GM12892 (cell line): Measurements from ENCODE around the gene TTLL8.

ENCODE experiments used
- POLR2A ChIP-seq: IDR thresholded peaks from 2 replicates; pipeline ENCODE4 v1.6.1; 2011; ENCODE audit warnings: low read depth, low read length, control low read depth
- POLR2AphosphoS5 ChIP-seq: IDR thresholded peaks from 2 replicates; pipeline ENCODE4 v1.6.1; 2011; ENCODE audit warnings: low read depth, low read length, control low read depth
- TAF1 ChIP-seq: IDR thresholded peaks from 2 replicates; pipeline ENCODE4 v1.6.1; 2011; ENCODE audit warnings: low read depth, mild to moderate bottlenecking, control low read depth, low read length, borderline replicate concordance

DNA sequence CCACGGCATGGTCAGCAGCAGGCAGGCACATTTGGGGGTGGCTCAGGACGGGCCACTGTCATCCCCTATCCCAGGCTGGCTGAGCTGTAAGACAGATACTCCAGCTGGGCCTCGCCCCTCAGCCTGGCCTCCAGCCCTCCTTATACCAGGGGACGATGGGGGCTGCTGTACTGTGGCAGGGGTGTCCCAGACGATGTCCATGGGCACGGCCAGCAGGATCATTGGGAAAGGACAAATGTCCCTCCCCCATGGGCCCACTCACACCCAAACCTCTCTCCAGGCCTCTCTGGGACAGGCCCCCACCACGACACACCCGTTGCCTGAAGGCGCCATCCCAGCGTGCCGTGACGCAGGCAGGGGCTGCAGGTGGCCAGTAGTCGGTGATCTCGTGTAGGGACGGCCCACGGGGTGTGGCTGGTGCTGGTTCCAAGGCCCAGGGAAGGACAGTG, 44.0 kb downstream of the TTLL8 start:
- TF ChIP-seq POLR2AphosphoS5: no peak
- no peak for TF ChIP-seq POLR2A
- no peak for TF ChIP-seq TAF1
